ENCODE results near the gene MR1. TPM values are rescaled to one million over a fixed set of nuclear protein-coding genes. Genes with fewer than 3 reads are reported as not detected.
A peak's percentile ranks its signal among the peaks of the same experiment; 100 is the strongest.

The MR1 gene
- total and polyA plus RNA-seq, 9 donors = 6.9 to 53.6 (median 15.5) TPM

GRCh38 chr1:181086091-181086490 is 52.3 kb downstream of the MR1 start:
- H3K9me3 ChIP-seq = no peaks in the 10 kb centered on the region
- intact Hi-C loops (cut with DNase I) = loop anchor here in 3 of 4 donors (5.0 kb wide), 3 partner anchors 54 to 64 kb away; partner anchors contain the start of genes MR1 (in 1 of the 3) and STX6 (in 1 of the 3)
- no peak overlapping the region for H3K27ac ChIP-seq
- no peaks in the 10 kb centered on the region for H3K4me1 ChIP-seq (ENCODE audit: insufficient read depth)
- H3K27me3 ChIP-seq = no peaks in the 10 kb centered on the region
- WGBS, 3 donors = 77 to 94% (median 87%) methylated on average over 1 of the region's 1 CpG
- H3K4me3 ChIP-seq = no peak overlapping the region
- no peaks in the 10 kb centered on the region for H3K36me3 ChIP-seq
- no peak for DNase-seq
- TF ChIP-seq CTCF (IDR thresholded peaks at IDR 0.05) (no peak), POLR2A (IDR thresholded peaks at IDR 0.05) (no peak), EP300 (IDR thresholded peaks at IDR 0.05) (no peak)

- 59 to 70% (median 70%) methylated on average over 5 of the region's 5 CpGs for WGBS, 3 donors
- no peak overlapping the region for H3K27ac ChIP-seq
- H3K36me3 ChIP-seq = no peaks in the 10 kb centered on the region
- DNase-seq = no peak
- intact Hi-C loops (cut with DNase I) = loop anchor here in 3 of 4 donors (5.0 kb wide), 3 partner anchors 55 to 65 kb away; partner anchors contain the start of genes MR1 (in 1 of the 3) and STX6 (in 1 of the 3)
- no peaks in the 10 kb centered on the region for H3K27me3 ChIP-seq
- TF ChIP-seq POLR2A (IDR thresholded peaks at IDR 0.05) = no peak
- TF ChIP-seq CTCF (IDR thresholded peaks at IDR 0.05) = no peak
- TF ChIP-seq EP300 (IDR thresholded peaks at IDR 0.05) = no peak
- H3K9me3 ChIP-seq = no peaks in the 10 kb centered on the region
- H3K4me3 ChIP-seq = no peak overlapping the region
- no peaks in the 10 kb centered on the region for H3K4me1 ChIP-seq (ENCODE audit: insufficient read depth)
Measured at GRCh38 chr1:181086926-181087325, 53.1 kb downstream of the MR1 start.

DNA sequence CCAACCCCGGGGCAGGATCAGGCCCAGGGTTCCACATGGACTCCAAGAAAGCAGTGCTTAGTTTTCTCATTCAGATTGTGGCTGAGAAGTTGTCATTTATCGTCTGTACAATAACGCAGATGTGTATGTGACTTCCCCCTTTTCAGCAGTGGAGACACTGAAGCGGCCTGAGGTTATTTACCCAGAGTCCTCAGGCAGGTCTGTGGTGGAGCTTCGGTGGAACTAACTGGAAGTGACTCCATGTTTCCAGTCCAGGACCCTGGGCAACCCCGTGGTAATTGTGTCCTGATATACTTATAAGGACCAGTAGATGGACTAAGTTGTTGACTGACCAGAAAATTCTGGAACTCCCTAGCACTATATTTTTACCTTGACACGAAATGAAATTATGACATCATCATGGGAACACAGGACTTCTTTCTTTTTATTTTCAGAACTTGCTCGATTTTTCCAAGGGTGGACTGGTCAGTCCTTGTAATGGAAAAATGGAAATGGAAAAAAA is 53.7 kb downstream of the MR1 start:
- no peak for DNase-seq
- no peaks in the 10 kb centered on the region for H3K27me3 ChIP-seq
- 79 to 80% (median 80%) methylated on average over 8 of the region's 8 CpGs for WGBS, 3 donors
- no peak overlapping the region for H3K4me3 ChIP-seq
- no peak overlapping the region for H3K27ac ChIP-seq
- TF ChIP-seq CTCF (IDR thresholded peaks at IDR 0.05) (no peak), EP300 (IDR thresholded peaks at IDR 0.05) (no peak)
- intact Hi-C loops (cut with DNase I) = loop anchor here in 3 of 4 donors (5.0 kb wide), 3 partner anchors 55 to 65 kb away; partner anchors contain the start of genes MR1 (in 1 of the 3) and STX6 (in 1 of the 3)
- H3K36me3 ChIP-seq = no peaks in the 10 kb centered on the region
- H3K9me3 ChIP-seq = no peaks in the 10 kb centered on the region
- H3K4me1 ChIP-seq (ENCODE audit: insufficient read depth) = no peaks in the 10 kb centered on the region

GRCh38 chr1:181088079-181089016 is 54.6 kb downstream of the MR1 start, which contains the start of gene IER5:
TSS of gene IER5 (plus strand) at chr1:181088700. CDS start at chr1:181088903, 203 bp downstream.
- 3 to 5% (median 4%) methylated on average over 61 to 76 of the region's 76 CpGs for WGBS, 3 donors
- peak; percentile 94 to 97 (median 95) for DNase-seq
- Histone ChIP-seq H3K4me1 (ENCODE audit: insufficient read depth) (no peaks in the 10 kb centered on the region), H3K36me3 (no peaks in the 10 kb centered on the region), H3K27me3 (no peaks in the 10 kb centered on the region), H3K27ac (peak within 1 kb of the TSS; percentile 53 to 66), H3K9me3 (no peaks in the 10 kb centered on the region), H3K4me3 (peak within 1 kb of the TSS; percentile 74)
- intact Hi-C loops (cut with DNase I) = loop anchor here in 3 of 4 donors (5.0 kb wide), 3 partner anchors 54 to 66 kb away; partner anchors contain the start of genes MR1 (in 1 of the 3) and STX6 (in 1 of the 3)
- TF ChIP-seq EP300 (IDR thresholded peaks at IDR 0.05) = no peak
- no peak for TF ChIP-seq CTCF (IDR thresholded peaks at IDR 0.05)
- peak; percentile 98 for TF ChIP-seq POLR2A (IDR thresholded peaks at IDR 0.05)
